SU-DHL-6 (cell line): Measurements from ENCODE around the gene ZFP36L1.

Experiments
- H2AFZ ChIP-seq: fragments of 200-600 bp; sonication (generic); 2 replicates; pipeline ENCODE4 v1.6.1; 2014; ENCODE audit warnings: low read depth, mild to moderate bottlenecking, moderate library complexity, mixed read lengths, antibody characterized with exemption, low read length; ENCODE audit not compliant: severe bottlenecking
- H3F3A ChIP-seq: fragments of 200-600 bp; shearing (Covaris generic); 2 replicates; pipeline ENCODE4 v1.6.0; 2016; ENCODE audit warnings: antibody characterized with exemption, mild to moderate bottlenecking; ENCODE audit not compliant: insufficient read depth
- H3K27ac ChIP-seq: fragments of 200-600 bp; sonication (generic); 2 replicates; pipeline ENCODE4 v1.5.1; 2016; ENCODE audit warnings: low read depth, mild to moderate bottlenecking, low read length, moderate library complexity, mixed read lengths
- H3K27me3 ChIP-seq: fragments of 200-600 bp; sonication (generic), shearing (Covaris generic); 2 replicates; pipeline ENCODE4 v1.6.0; 2014; ENCODE audit warnings: mild to moderate bottlenecking, low read length
- H3K36me3 ChIP-seq: fragments of 200-600 bp; sonication (generic); 2 replicates; pipeline ENCODE4 v1.6.1; 2014; ENCODE audit warnings: mild to moderate bottlenecking, low read length, mixed read lengths
- H3K4me2 ChIP-seq: fragments of 300-600, 200-600 bp; shearing (Covaris generic), sonication (generic); 2 replicates; pipeline ENCODE4 v1.6.0; 2014; ENCODE audit warnings: low read length, low read depth, mild to moderate bottlenecking; ENCODE audit not compliant: poor library complexity, severe bottlenecking
- H3K4me3 ChIP-seq: fragments of 200-600 bp; sonication (generic); 2 replicates; pipeline ENCODE4 v1.5.1; 2014; ENCODE audit warnings: antibody characterized with exemption, low read length, mild to moderate bottlenecking, mixed read lengths; ENCODE audit not compliant: insufficient read depth, poor library complexity, severe bottlenecking
- H3K79me2 ChIP-seq: fragments of 200-600 bp; sonication (generic); 2 replicates; pipeline ENCODE4 v1.6.1; 2014; ENCODE audit warnings: mild to moderate bottlenecking, low read length, moderate library complexity; ENCODE audit not compliant: insufficient read depth
- H3K9ac ChIP-seq: fragments of 200-600 bp; sonication (generic); 2 replicates; pipeline ENCODE4 v1.7.0; 2014; ENCODE audit warnings: mild to moderate bottlenecking, low read length
- H3K9me2 ChIP-seq: fragments of 200-600 bp; sonication (generic); replicated peaks from 2 replicates; pipeline ENCODE4 v1.6.1; 2014; ENCODE audit warnings: low read length; ENCODE audit not compliant: insufficient read depth
- H3K9me3 ChIP-seq: fragments of 200-600 bp; sonication (generic); 2 replicates; pipeline ENCODE4 v1.6.1; 2014; ENCODE audit warnings: low read length, mixed read lengths; ENCODE audit not compliant: insufficient read depth
- H4K20me1 ChIP-seq: fragments of 200-600 bp; sonication (generic); 2 replicates; pipeline ENCODE4 v1.6.1; 2014; ENCODE audit warnings: low read depth, mild to moderate bottlenecking, antibody characterized with exemption, low read length, moderate library complexity, mixed read lengths
- CTCF ChIP-seq: fragments of 200-600 bp; sonication (generic); IDR thresholded peaks from one replicate; pipeline ENCODE4 v1.5.1; 2017; ENCODE audit warnings: antibody characterized with exemption, mild to moderate bottlenecking, low read length, moderate library complexity; ENCODE audit not compliant: insufficient read depth, poor library complexity, severe bottlenecking
- EZH2phosphoT487 ChIP-seq: fragments of 200-600 bp; sonication (generic), shearing (Covaris generic); conservative IDR thresholded peaks from 2 replicates; pipeline ENCODE4 v1.6.1; 2018; ENCODE audit warnings: mild to moderate bottlenecking, antibody characterized with exemption, low read length, moderate library complexity, mixed read lengths

Gene ZFP36L1

GRCh38 chr14:68752271-68753006, 40.4 kb downstream of the ZFP36L1 start:
- no peak overlapping the region for H3K4me2 ChIP-seq
- no peaks in the 10 kb centered on the region for H3K9me2 ChIP-seq
- no peak overlapping the region for H3K27ac ChIP-seq
- TF ChIP-seq CTCF = no peak
- no peak for TF ChIP-seq EZH2phosphoT487
- no peaks in the 10 kb centered on the region for H3K27me3 ChIP-seq
- H3K9ac ChIP-seq = no peak overlapping the region
- no peaks in the 10 kb centered on the region for H3K36me3 ChIP-seq
- no peaks in the 10 kb centered on the region for H3F3A ChIP-seq
- H3K79me2 ChIP-seq = no peaks in the 10 kb centered on the region
- H3K9me3 ChIP-seq = no peaks in the 10 kb centered on the region
- no peak overlapping the region for H2AFZ ChIP-seq
- H3K4me3 ChIP-seq = no peak overlapping the region
- H4K20me1 ChIP-seq = no peaks in the 10 kb centered on the region

- Histone ChIP-seq H3K9me3 (no peaks in the 10 kb centered on the region), H3K4me2 (no peak overlapping the region), H3F3A (no peaks in the 10 kb centered on the region), H3K27me3 (no peaks in the 10 kb centered on the region), H3K27ac (no peak overlapping the region), H4K20me1 (no peaks in the 10 kb centered on the region), H3K79me2 (no peaks in the 10 kb centered on the region), H2AFZ (no peak overlapping the region), H3K9me2 (no peaks in the 10 kb centered on the region), H3K9ac (no peak overlapping the region), H3K4me3 (no peak overlapping the region), H3K36me3 (no peaks in the 10 kb centered on the region)
- TF ChIP-seq EZH2phosphoT487 (no peak), CTCF (no peak)
Observed at GRCh38 chr14:68749487-68750475, 43.1 kb downstream of the ZFP36L1 start.

GRCh38 chr14:68748691-68749090, 44.2 kb downstream of the ZFP36L1 start:
- Histone ChIP-seq H3K36me3 (no peaks in the 10 kb centered on the region), H4K20me1 (no peaks in the 10 kb centered on the region), H3K27me3 (no peaks in the 10 kb centered on the region), H3F3A (no peaks in the 10 kb centered on the region), H3K79me2 (no peaks in the 10 kb centered on the region), H2AFZ (no peak overlapping the region), H3K4me3 (no peak overlapping the region), H3K9ac (no peak overlapping the region), H3K4me2 (no peak overlapping the region), H3K27ac (no peak overlapping the region), H3K9me3 (no peaks in the 10 kb centered on the region), H3K9me2 (no peaks in the 10 kb centered on the region)
- TF ChIP-seq CTCF (no peak), EZH2phosphoT487 (no peak)
